Eye (tissue), 1 donor: ENCODE data around the gene PRAC1.

Experiments used
- DNase-seq: peaks from one replicate; pipeline ENCODE4 v3.0.0-alpha.2; 2015

The PRAC1 gene

GRCh38 chr17:48692049-48692448, 30.3 kb downstream of the PRAC1 start:
- no peak for DNase-seq

DNA sequence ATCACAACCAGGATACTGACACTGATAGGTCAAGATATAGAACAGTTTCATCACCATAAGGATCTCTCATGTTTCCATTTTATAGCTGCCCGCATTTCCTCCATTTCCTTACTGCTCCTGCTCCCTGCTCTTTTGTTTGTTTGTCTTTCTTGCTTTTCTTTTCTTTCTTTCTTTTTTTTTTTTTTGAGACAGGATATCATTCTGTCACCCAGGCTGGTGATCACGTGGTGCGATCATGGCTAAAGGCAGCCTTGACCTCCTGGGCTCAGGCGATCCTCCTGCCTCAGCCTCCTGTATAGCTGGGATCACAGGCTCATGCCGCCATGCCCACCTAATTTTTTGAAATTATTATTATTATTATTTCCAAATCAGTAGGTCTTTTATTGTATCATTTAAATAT, 31.7 kb downstream of the PRAC1 start:
- DNase-seq: no peak

DNA sequence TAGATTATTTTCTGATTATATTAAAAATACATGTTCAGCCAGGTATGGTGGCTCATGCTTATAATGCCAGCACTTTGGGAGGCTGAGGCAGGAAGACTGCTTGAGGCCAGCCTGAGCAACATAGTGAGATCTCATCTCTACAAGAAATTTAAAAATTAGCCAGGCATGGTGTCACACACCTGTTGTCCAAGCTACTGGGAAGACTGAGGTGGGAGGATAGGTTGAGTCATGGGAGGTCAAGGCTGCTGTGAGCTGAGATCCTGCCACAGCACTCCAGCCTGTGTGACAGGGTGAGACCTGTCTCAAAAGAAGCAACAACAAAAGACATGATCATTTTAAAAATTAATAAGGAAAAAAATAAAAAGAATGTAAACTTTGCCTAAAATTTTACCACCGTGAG, 40.7 kb downstream of the PRAC1 start:
- DNase-seq: no peak

- DNase-seq: no peak
These were observed 42.8 kb downstream of the PRAC1 start for GRCh38 chr17:48679385-48680096.

DNA sequence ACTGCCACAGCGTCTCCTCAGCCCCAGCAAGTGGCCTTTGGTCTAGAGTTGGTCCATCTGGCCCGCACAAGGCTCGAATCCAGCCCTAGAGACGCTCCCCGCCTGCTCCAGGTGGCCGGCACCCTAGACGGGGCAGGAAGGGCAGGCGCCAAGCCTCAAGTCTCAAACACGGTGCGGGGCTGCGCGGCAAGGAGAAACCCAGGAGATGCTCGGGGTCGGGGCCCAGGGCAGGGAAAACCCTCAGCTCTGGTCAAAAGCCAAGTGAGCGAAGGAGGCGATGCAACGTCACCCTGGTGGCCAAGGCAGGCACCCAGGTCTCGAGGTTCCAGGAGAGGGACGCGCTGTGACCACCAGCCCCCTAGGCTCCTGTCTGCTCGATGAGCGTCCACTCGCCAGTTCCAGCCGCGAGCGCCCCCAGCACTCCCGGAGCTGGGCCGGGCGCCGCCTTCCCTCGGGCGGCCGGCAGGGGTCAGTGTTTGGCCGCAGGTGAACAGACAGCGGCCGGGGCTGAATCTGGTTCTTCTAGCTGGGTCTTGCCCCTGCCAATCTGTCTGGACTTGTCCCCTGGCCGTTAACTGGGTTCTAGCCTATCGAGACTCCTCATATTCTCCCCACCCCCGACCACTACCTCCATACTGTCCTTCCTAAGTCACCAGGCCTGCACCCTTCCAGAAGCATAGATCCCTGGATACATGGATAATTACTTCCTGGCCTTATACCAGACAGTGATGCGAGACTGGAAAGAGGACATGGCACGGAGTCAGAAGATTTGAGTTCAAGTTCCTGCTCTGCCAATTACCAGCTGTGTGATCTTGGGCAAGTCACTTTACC, 44.0 kb downstream of the PRAC1 start:
- DNase-seq: peak; percentile 79

DNA sequence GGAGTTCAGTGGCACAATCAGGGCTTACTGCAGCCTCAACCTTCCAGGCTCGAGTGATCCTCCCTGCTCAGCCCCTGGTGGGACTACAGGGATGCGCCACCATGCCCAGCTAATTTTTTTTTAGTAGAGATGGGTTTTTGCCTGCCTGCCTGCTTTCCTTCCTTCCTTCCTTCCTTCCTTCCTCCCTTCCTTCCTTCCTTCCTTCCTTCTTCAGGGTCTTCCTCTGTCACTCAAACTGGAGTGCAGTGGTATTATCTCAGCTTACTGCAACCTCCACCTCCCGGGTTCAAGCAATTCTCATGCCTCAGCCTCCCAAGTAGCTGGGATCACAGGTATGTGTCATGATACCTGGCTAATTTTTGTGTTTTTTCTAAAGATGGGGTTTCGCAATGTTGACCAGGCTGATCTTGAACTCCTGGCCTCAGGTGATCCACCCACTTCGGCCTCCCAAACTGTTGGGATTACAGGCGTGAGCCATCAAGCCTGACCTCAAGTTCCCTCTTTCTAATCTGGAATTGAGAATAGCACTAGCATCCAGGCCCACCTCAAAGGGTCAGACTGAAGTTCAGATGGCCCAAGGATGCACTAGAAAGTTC, 45.3 kb downstream of the PRAC1 start:
- no peak for DNase-seq

GRCh38 chr17:48672340-48672739, 50.0 kb downstream of the PRAC1 start:
- DNase-seq: no peak
